HEK293 (cell line): ENCODE data around the gene GNAI2.

Experiments used
- CTCF ChIA-PET: fragments of 350-600 bp; formaldehyde crosslinking; extraction: SDS; loops from one replicate; lab custom pipeline; 2021; ENCODE audit warnings: antibody characterized with exemption; lab: Yijun Ruan, JAX
- POLR2A ChIA-PET: fragments of 300-600 bp; formaldehyde crosslinking; extraction: SDS; loops from one replicate; lab custom pipeline; 2020; ENCODE audit warnings: antibody characterized with exemption, inconsistent platforms; lab: Yijun Ruan, JAX
- H3K27ac ChIP-seq: fragments of 200-500 bp; sonication (Bioruptor generic); 2 replicates; pipeline ENCODE4 v1.5.1; 2014; ENCODE audit warnings: low read depth, low read length, control low read depth, inconsistent platforms; ENCODE audit errors: extremely low read depth
- H3K36me3 ChIP-seq, 2 experiments: fragments of 200-500 bp in 1 of 2; sonication (Bioruptor generic) in 1 of 2; 1 replicate in 1 of 2; 2 replicates in 1 of 2; pipeline ENCODE4 v1.5.1; 2014 to 2017; ENCODE audit warnings: inconsistent platforms in 2 of 2, low read length in 2 of 2; ENCODE audit not compliant: control insufficient read depth in 2 of 2, insufficient read depth in 1 of 2
- H3K4me1 ChIP-seq: fragments of 200-500 bp; sonication (Bioruptor generic); 2 replicates; pipeline ENCODE4 v1.5.1; 2014; ENCODE audit warnings: mild to moderate bottlenecking, low read length, inconsistent platforms; ENCODE audit not compliant: control insufficient read depth, insufficient read depth
- H3K4me3 ChIP-seq: 2 replicates; pipeline ENCODE4 v1.5.1; 2011; ENCODE audit warnings: low read depth, mild to moderate bottlenecking, control low read depth, low read length, moderate library complexity
- H3K9me3 ChIP-seq: fragments of 200-500 bp; sonication (Bioruptor generic); 2 replicates; pipeline ENCODE4 v1.5.1; 2014; ENCODE audit warnings: low read depth, low read length, inconsistent platforms; ENCODE audit not compliant: control insufficient read depth, insufficient read depth
- BCL11B ChIP-seq: fragments of 450-650 bp; formaldehyde crosslinking; IDR thresholded peaks from 2 replicates; pipeline ENCODE4 v1.5.1; 2016; ENCODE audit warnings: low read depth, missing biosample characterization, missing genetic modification characterization
- BCL6B ChIP-seq: fragments of 450-650 bp; formaldehyde crosslinking; IDR thresholded peaks from 2 replicates; pipeline ENCODE4 v1.5.1; 2017; ENCODE audit warnings: missing biosample characterization, missing genetic modification characterization
- EGR2 ChIP-seq: fragments of 450-650 bp; formaldehyde crosslinking; IDR thresholded peaks from 2 replicates; pipeline ENCODE4 v1.5.1; 2016; ENCODE audit warnings: low read depth, missing biosample characterization, missing genetic modification characterization
- GLIS1 ChIP-seq: fragments of 450-650 bp; formaldehyde crosslinking; IDR thresholded peaks from 2 replicates; pipeline ENCODE4 v1.5.1; 2016; ENCODE audit warnings: missing biosample characterization, missing genetic modification characterization
- KLF1 ChIP-seq: fragments of 450-650 bp; formaldehyde crosslinking; IDR thresholded peaks from 2 replicates; pipeline ENCODE4 v1.5.1; 2016; ENCODE audit warnings: missing biosample characterization, missing genetic modification characterization
- KLF10 ChIP-seq: fragments of 450-650 bp; IDR thresholded peaks from 2 replicates; pipeline ENCODE4 v1.5.1; 2018; ENCODE audit warnings: missing biosample characterization, mild to moderate bottlenecking, missing genetic modification characterization
- KLF17 ChIP-seq: fragments of 450-650 bp; formaldehyde crosslinking; IDR thresholded peaks from 2 replicates; pipeline ENCODE4 v1.5.1; 2016; ENCODE audit warnings: missing biosample characterization, missing genetic modification characterization
- KLF7 ChIP-seq: fragments of 450-650 bp; formaldehyde crosslinking; IDR thresholded peaks from 2 replicates; pipeline ENCODE4 v1.5.1; 2016; ENCODE audit warnings: missing biosample characterization, missing genetic modification characterization, borderline replicate concordance
- SP3 ChIP-seq: fragments of 450-650 bp; formaldehyde crosslinking; IDR thresholded peaks from 2 replicates; pipeline ENCODE4 v1.5.1; 2016; ENCODE audit warnings: missing biosample characterization, missing genetic modification characterization
- SP7 ChIP-seq: fragments of 450-650 bp; formaldehyde crosslinking; IDR thresholded peaks from 2 replicates; pipeline ENCODE4 v1.5.1; 2016; ENCODE audit warnings: missing biosample characterization, missing genetic modification characterization
- ZIC2 ChIP-seq: fragments of 450-650 bp; formaldehyde crosslinking; IDR thresholded peaks from 2 replicates; pipeline ENCODE4 v1.5.1; 2016; ENCODE audit warnings: missing biosample characterization, missing genetic modification characterization
- ZNF114 ChIP-seq: fragments of 450-650 bp; formaldehyde crosslinking; IDR thresholded peaks from 2 replicates; pipeline ENCODE4 v1.5.0; 2017; ENCODE audit warnings: missing biosample characterization, missing genetic modification characterization
- ZNF335 ChIP-seq: fragments of 450-650 bp; formaldehyde crosslinking; conservative IDR thresholded peaks from 2 replicates; pipeline ENCODE4 v1.5.1; 2016; ENCODE audit warnings: missing biosample characterization, missing genetic modification characterization
- ZNF366 ChIP-seq: fragments of 450-650 bp; formaldehyde crosslinking; conservative IDR thresholded peaks from 2 replicates; pipeline ENCODE4 v1.5.1; 2016; ENCODE audit warnings: missing biosample characterization, missing genetic modification characterization
- ZNF473 ChIP-seq: fragments of 450-650 bp; formaldehyde crosslinking; IDR thresholded peaks from 2 replicates; pipeline ENCODE4 v1.5.1; 2017; ENCODE audit warnings: missing biosample characterization, missing genetic modification characterization
- ZNF585B ChIP-seq: fragments of 450-650 bp; formaldehyde crosslinking; IDR thresholded peaks from 2 replicates; pipeline ENCODE4 v1.5.1; 2016; ENCODE audit warnings: missing biosample characterization, missing genetic modification characterization
- ZNF610 ChIP-seq: fragments of 450-650 bp; formaldehyde crosslinking; IDR thresholded peaks from 2 replicates; pipeline ENCODE4 v1.5.1; 2016; ENCODE audit warnings: missing biosample characterization, missing genetic modification characterization, borderline replicate concordance
- ZNF629 ChIP-seq: fragments of 450-650 bp; formaldehyde crosslinking; IDR thresholded peaks from 2 replicates; pipeline ENCODE4 v1.5.1; 2017; ENCODE audit warnings: missing biosample characterization, missing genetic modification characterization
- ZNF654 ChIP-seq: fragments of 450-650 bp; formaldehyde crosslinking; IDR thresholded peaks from 2 replicates; pipeline ENCODE4 v1.5.1; 2016; ENCODE audit warnings: low read depth, missing biosample characterization, missing genetic modification characterization
- ZNF664 ChIP-seq: fragments of 450-650 bp; formaldehyde crosslinking; IDR thresholded peaks from 2 replicates; pipeline ENCODE4 v1.5.1; 2016; ENCODE audit warnings: missing biosample characterization, missing genetic modification characterization
- ZSCAN30 ChIP-seq: fragments of 450-650 bp; IDR thresholded peaks from 2 replicates; pipeline ENCODE4 v1.5.1; 2018; ENCODE audit warnings: missing biosample characterization, mild to moderate bottlenecking, missing genetic modification characterization, moderate library complexity
- TF ChIP-seq, protein P1 (sequence below): fragments of 450-650 bp; formaldehyde crosslinking; conservative IDR thresholded peaks from 2 replicates; pipeline ENCODE4 v1.5.1; 2016; ENCODE audit warnings: low read depth, missing biosample characterization, missing genetic modification characterization
- TF ChIP-seq, protein P2 (sequence below): fragments of 450-650 bp; formaldehyde crosslinking; IDR thresholded peaks from 2 replicates; pipeline ENCODE4 v1.5.1; 2017; ENCODE audit warnings: missing biosample characterization, missing genetic modification characterization
- TF ChIP-seq, protein P3 (sequence below): fragments of 450-650 bp; formaldehyde crosslinking; IDR thresholded peaks from 2 replicates; pipeline ENCODE4 v1.5.1; 2016; ENCODE audit warnings: missing biosample characterization, missing genetic modification characterization

The GNAI2 gene

GRCh38 chr3:50227390-50228183 lies 8.4 kb upstream of the GNAI2 start:
- CTCF ChIA-PET: interaction anchor here (0.5 to 17.6 kb wide), 19 partner anchors 9 to 141 kb away, joined by 3 to 237 read pairs (median 4); partner anchors contain the start of genes GNAI2, GNAT1 and SEMA3B
- Histone ChIP-seq H3K4me1 (no peaks in the 10 kb centered on the region), H3K9me3 (no peaks in the 10 kb centered on the region), H3K4me3 (peak overlapping the region; percentile 55), H3K36me3 (no peaks in the 10 kb centered on the region), H3K27ac (peak overlapping the region; percentile 60; the same call in 1 of the 2 replicates)
- POLR2A ChIA-PET: interaction anchor here (0.9 to 2.1 kb wide), 5 partner anchors 9 to 24 kb away, joined by 3 to 9 read pairs (median 4); partner anchors contain the start of gene GNAI2
- TF ChIP-seq BCL6B (tag by site-specific recombination): no peak
- peak; percentile 24 for TF ChIP-seq ZNF335 (tag by site-specific recombination)
- TF ChIP-seq ZNF610 (tag by site-specific recombination): 0 out of 2 replicates have a peak, but pooled peaks have one; percentile 21
- TF ChIP-seq KLF17 (tag by site-specific recombination): peak; percentile 40
- peak; percentile 10; the same call in 1 of the 2 replicates for TF ChIP-seq KLF10
- peak; percentile 45; the same call in 1 of the 2 replicates for TF ChIP-seq ZIC2 (tag by site-specific recombination)
- TF ChIP-seq KLF7 (tag by site-specific recombination): peak; percentile 84; the same call in 1 of the 2 replicates
- peak; percentile 33; the same call in 1 of the 2 replicates for TF ChIP-seq ZNF629 (tag by site-specific recombination)
- TF ChIP-seq, protein P1, sequence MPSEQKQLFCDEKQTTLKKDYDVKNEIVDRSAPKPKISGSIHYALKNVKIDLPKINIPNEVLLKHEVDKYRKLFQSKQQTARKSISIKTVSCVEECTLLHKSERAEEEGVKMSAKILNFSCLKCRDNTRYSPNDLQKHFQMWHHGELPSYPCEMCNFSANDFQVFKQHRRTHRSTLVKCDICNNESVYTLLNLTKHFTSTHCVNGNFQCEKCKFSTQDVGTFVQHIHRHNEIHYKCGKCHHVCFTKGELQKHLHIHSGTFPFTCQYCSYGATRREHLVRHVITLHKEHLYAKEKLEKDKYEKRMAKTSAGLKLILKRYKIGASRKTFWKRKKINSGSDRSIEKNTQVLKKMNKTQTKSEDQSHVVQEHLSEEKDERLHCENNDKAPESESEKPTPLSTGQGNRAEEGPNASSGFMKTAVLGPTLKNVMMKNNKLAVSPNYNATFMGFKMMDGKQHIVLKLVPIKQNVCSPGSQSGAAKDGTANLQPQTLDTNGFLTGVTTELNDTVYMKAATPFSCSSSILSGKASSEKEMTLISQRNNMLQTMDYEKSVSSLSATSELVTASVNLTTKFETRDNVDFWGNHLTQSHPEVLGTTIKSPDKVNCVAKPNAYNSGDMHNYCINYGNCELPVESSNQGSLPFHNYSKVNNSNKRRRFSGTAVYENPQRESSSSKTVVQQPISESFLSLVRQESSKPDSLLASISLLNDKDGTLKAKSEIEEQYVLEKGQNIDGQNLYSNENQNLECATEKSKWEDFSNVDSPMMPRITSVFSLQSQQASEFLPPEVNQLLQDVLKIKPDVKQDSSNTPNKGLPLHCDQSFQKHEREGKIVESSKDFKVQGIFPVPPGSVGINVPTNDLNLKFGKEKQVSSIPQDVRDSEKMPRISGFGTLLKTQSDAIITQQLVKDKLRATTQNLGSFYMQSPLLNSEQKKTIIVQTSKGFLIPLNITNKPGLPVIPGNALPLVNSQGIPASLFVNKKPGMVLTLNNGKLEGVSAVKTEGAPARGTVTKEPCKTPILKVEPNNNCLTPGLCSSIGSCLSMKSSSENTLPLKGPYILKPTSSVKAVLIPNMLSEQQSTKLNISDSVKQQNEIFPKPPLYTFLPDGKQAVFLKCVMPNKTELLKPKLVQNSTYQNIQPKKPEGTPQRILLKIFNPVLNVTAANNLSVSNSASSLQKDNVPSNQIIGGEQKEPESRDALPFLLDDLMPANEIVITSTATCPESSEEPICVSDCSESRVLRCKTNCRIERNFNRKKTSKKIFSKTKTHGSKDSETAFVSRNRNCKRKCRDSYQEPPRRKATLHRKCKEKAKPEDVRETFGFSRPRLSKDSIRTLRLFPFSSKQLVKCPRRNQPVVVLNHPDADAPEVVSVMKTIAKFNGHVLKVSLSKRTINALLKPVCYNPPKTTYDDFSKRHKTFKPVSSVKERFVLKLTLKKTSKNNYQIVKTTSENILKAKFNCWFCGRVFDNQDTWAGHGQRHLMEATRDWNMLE: peak; percentile 68
- peak; percentile 7; the same call in 1 of the 2 replicates for TF ChIP-seq SP7 (tag by site-specific recombination)
- TF ChIP-seq, protein P2, sequence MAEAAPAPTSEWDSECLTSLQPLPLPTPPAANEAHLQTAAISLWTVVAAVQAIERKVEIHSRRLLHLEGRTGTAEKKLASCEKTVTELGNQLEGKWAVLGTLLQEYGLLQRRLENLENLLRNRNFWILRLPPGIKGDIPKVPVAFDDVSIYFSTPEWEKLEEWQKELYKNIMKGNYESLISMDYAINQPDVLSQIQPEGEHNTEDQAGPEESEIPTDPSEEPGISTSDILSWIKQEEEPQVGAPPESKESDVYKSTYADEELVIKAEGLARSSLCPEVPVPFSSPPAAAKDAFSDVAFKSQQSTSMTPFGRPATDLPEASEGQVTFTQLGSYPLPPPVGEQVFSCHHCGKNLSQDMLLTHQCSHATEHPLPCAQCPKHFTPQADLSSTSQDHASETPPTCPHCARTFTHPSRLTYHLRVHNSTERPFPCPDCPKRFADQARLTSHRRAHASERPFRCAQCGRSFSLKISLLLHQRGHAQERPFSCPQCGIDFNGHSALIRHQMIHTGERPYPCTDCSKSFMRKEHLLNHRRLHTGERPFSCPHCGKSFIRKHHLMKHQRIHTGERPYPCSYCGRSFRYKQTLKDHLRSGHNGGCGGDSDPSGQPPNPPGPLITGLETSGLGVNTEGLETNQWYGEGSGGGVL (tag by site-specific recombination): peak; percentile 94
- peak; percentile 72 for TF ChIP-seq KLF1 (tag by site-specific recombination)
- TF ChIP-seq GLIS1 (tag by site-specific recombination): peak; percentile 93
- peak; percentile 56; the same call in 1 of the 2 replicates for TF ChIP-seq ZNF366
- TF ChIP-seq SP3: peak; percentile 94
- TF ChIP-seq, protein P3, sequence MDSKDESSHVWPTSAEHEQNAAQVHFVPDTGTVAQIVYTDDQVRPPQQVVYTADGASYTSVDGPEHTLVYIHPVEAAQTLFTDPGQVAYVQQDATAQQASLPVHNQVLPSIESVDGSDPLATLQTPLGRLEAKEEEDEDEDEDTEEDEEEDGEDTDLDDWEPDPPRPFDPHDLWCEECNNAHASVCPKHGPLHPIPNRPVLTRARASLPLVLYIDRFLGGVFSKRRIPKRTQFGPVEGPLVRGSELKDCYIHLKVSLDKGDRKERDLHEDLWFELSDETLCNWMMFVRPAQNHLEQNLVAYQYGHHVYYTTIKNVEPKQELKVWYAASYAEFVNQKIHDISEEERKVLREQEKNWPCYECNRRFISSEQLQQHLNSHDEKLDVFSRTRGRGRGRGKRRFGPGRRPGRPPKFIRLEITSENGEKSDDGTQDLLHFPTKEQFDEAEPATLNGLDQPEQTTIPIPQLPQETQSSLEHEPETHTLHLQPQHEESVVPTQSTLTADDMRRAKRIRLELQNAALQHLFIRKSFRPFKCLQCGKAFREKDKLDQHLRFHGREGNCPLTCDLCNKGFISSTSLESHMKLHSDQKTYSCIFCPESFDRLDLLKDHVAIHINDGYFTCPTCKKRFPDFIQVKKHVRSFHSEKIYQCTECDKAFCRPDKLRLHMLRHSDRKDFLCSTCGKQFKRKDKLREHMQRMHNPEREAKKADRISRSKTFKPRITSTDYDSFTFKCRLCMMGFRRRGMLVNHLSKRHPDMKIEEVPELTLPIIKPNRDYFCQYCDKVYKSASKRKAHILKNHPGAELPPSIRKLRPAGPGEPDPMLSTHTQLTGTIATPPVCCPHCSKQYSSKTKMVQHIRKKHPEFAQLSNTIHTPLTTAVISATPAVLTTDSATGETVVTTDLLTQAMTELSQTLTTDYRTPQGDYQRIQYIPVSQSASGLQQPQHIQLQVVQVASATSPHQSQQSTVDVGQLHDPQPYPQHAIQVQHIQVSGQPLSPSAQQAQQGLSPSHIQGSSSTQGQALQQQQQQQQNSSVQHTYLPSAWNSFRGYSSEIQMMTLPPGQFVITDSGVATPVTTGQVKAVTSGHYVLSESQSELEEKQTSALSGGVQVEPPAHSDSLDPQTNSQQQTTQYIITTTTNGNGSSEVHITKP: peak; percentile 88
- TF ChIP-seq ZNF114 (tag by site-specific recombination): no peak
- TF ChIP-seq ZNF654 (tag by site-specific recombination): peak; percentile 21; the same call in 1 of the 2 replicates
- peak; percentile 78; the same call in 1 of the 2 replicates for TF ChIP-seq ZSCAN30 (tag by site-specific recombination)
- TF ChIP-seq BCL11B (tag by site-specific recombination): no peak
- TF ChIP-seq ZNF585B (tag by site-specific recombination): no peak
- no peak for TF ChIP-seq ZNF664 (tag by site-specific recombination)
- TF ChIP-seq EGR2: peak; percentile 84
- TF ChIP-seq ZNF473: no peak
